Subcutaneous abdominal adipose tissue (tissue), 5 donors: ENCODE measurements around the gene SPNS2.

Experiments used
- H3K27ac ChIP-seq: one replicate; pipeline ENCODE4 v1.7.0; 2013; ENCODE audit warnings: low read depth, mild to moderate bottlenecking, inconsistent platforms, low read length, moderate library complexity
- H3K27me3 ChIP-seq, 5 donors: one replicate each; pipeline ENCODE4 v1.7.0; 2013; ENCODE audit warnings: low read length in 5 of 5, inconsistent platforms in 1 of 5; ENCODE audit not compliant: control insufficient read depth in 5 of 5, insufficient read depth in 4 of 5
- H3K36me3 ChIP-seq, 5 donors: one replicate each; pipeline ENCODE4 v1.7.0; 2013; ENCODE audit warnings: low read length in 5 of 5; ENCODE audit not compliant: control insufficient read depth in 5 of 5, insufficient read depth in 5 of 5
- H3K4me1 ChIP-seq, 5 donors: one replicate each; pipeline ENCODE4 v1.7.0; 2013; ENCODE audit warnings: low read length in 5 of 5, mild to moderate bottlenecking in 3 of 5, moderate library complexity in 1 of 5; ENCODE audit not compliant: control insufficient read depth in 5 of 5, insufficient read depth in 5 of 5
- H3K4me3 ChIP-seq, 5 donors: one replicate each; pipeline ENCODE4 v1.7.0; 2013; ENCODE audit warnings: low read length in 5 of 5, low read depth in 1 of 5
- H3K9ac ChIP-seq, 5 donors: one replicate each; pipeline ENCODE4 v1.7.0; 2013; ENCODE audit warnings: low read length in 5 of 5, mild to moderate bottlenecking in 4 of 5, moderate library complexity in 3 of 5
- H3K9me3 ChIP-seq, 5 donors: one replicate each; pipeline ENCODE4 v1.7.0; 2013; ENCODE audit warnings: low read length in 5 of 5; ENCODE audit not compliant: control insufficient read depth in 5 of 5
- donor health status: healthy.
- donor health status: healthy.
- donor health status: healthy.
- donor health status: healthy.
- donor health status: healthy.

Gene SPNS2

GRCh38 chr17:4530799-4531730 is 32.4 kb downstream of the SPNS2 start:
- H3K36me3 ChIP-seq = no peaks in the 10 kb centered on the region
- H3K27me3 ChIP-seq = no peaks in the 10 kb centered on the region
- peak overlapping the region in 1 of 5 donors; percentile 1 for H3K4me3 ChIP-seq
- peaks cover 2 to 92% (median 50%) of the 10 kb centered on the region in 5 donors for H3K4me1 ChIP-seq
- H3K9me3 ChIP-seq = no peaks in the 10 kb centered on the region
- peak overlapping the region; percentile 76 for H3K27ac ChIP-seq
- H3K9ac ChIP-seq = peak overlapping the region in 2 of 5 donors; percentile 5 to 53

DNA sequence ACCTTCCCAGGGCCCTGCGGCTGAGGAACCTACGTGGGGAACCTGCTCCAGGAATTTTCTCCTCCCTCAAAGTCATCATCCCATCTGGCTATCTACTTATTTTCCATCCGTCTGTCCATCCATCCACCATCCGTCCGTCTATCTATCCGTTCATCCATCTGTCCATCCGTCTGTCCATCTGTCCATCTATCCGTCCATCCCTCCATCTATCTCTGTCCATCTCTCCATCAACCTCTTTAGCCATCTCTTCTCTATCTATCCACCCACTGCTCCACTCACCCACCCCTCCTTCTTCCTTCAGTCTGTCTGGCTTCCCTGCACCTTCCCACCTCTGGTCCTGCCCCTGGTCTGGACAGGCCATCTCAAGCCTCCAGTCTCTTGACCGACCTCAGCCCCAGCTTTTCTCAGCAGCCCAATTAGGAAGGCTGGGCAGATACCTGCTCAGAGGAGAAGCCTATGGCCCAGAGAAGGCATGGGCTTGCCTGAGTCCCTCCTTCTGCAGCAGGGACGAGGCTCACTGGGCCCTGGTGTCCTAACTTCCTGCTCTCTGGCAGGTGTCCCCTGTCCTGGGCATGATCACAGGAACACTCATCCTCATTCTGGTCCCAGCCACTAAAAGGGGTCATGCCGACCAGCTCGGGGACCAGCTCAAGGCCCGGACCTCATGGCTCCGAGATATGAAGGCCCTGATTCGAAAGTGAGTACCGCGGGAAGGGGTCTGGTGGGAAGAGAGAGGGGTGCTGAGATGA is 33.5 kb downstream of the SPNS2 start:
- Histone ChIP-seq H3K27me3 (no peaks in the 10 kb centered on the region), H3K27ac (peak overlapping the region; percentile 76), H3K4me3 (no peak overlapping the region), H3K9me3 (no peaks in the 10 kb centered on the region), H3K9ac (peak overlapping the region in 1 of 5 donors; percentile 25), H3K36me3 (no peaks in the 10 kb centered on the region), H3K4me1 (peaks cover 9 to 95% (median 54%) of the 10 kb centered on the region in 5 donors)

DNA sequence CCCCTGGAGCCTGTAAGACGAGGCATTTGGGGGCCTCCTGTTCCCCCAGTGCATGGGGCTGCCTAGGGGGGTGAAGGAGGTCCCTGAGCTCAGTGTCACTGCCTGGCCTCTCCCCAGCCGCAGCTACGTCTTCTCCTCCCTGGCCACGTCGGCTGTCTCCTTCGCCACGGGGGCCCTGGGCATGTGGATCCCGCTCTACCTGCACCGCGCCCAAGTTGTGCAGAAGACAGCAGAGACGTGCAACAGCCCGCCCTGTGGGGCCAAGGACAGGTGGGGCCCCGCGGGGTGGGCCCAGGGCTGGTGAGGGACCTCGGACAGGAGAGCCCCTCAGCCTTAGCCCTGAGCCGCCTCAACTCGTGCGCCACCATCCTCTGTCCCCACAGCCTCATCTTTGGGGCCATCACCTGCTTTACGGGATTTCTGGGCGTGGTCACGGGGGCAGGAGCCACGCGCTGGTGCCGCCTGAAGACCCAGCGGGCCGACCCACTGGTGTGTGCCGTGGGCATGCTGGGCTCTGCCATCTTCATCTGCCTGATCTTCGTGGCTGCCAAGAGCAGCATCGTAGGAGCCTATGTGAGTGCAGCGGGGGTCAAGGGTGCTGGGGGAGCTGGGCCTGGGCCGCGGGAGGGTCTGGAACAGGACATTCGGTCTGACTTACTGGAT is 34.3 kb downstream of the SPNS2 start:
- Histone ChIP-seq H3K9me3 (no peaks in the 10 kb centered on the region), H3K27me3 (no peaks in the 10 kb centered on the region), H3K4me1 (peaks cover 15 to 95% (median 55%) of the 10 kb centered on the region in 5 donors), H3K27ac (peak overlapping the region; percentile 76), H3K9ac (no peak overlapping the region), H3K4me3 (no peak overlapping the region), H3K36me3 (peaks cover 0 to 5% (median 0%) of the 10 kb centered on the region in 5 donors)

GRCh38 chr17:4533523-4534504 is 35.1 kb downstream of the SPNS2 start:
- peaks cover 15 to 95% (median 60%) of the 10 kb centered on the region in 5 donors for H3K4me1 ChIP-seq
- H3K27ac ChIP-seq = peak overlapping the region; percentile 1
- no peaks in the 10 kb centered on the region for H3K27me3 ChIP-seq
- peak overlapping the region in 1 of 5 donors; percentile 6 for H3K4me3 ChIP-seq
- H3K36me3 ChIP-seq = peaks cover 0 to 13% (median 4%) of the 10 kb centered on the region in 5 donors
- H3K9me3 ChIP-seq = no peaks in the 10 kb centered on the region
- H3K9ac ChIP-seq = peak overlapping the region in 1 of 5 donors; percentile 56

- no peak overlapping the region for H3K4me3 ChIP-seq
- H3K9ac ChIP-seq = peak overlapping the region in 1 of 5 donors; percentile 56
- H3K36me3 ChIP-seq = peaks cover 0 to 20% (median 11%) of the 10 kb centered on the region in 5 donors
- no peaks in the 10 kb centered on the region for H3K9me3 ChIP-seq
- H3K27ac ChIP-seq = peak overlapping the region; percentile 1
- no peaks in the 10 kb centered on the region for H3K27me3 ChIP-seq
- H3K4me1 ChIP-seq = peaks cover 15 to 97% (median 59%) of the 10 kb centered on the region in 5 donors
These were observed 35.8 kb downstream of the SPNS2 start for GRCh38 chr17:4534515-4534914.

- Histone ChIP-seq H3K27me3 (no peaks in the 10 kb centered on the region), H3K36me3 (peaks cover 0 to 26% (median 16%) of the 10 kb centered on the region in 5 donors), H3K4me3 (no peak overlapping the region), H3K27ac (peak overlapping the region; percentile 1), H3K4me1 (peaks cover 15 to 97% (median 60%) of the 10 kb centered on the region in 5 donors), H3K9me3 (no peaks in the 10 kb centered on the region), H3K9ac (no peak overlapping the region)
These were observed 36.4 kb downstream of the SPNS2 start for GRCh38 chr17:4534928-4535666.

GRCh38 chr17:4535667-4536258 is 37.1 kb downstream of the SPNS2 start:
- peaks cover 15 to 97% (median 61%) of the 10 kb centered on the region in 5 donors for H3K4me1 ChIP-seq
- H3K9me3 ChIP-seq = no peaks in the 10 kb centered on the region
- no peak overlapping the region for H3K27ac ChIP-seq
- no peaks in the 10 kb centered on the region for H3K27me3 ChIP-seq
- H3K9ac ChIP-seq = no peak overlapping the region
- H3K4me3 ChIP-seq = no peak overlapping the region
- peaks cover 0 to 33% (median 23%) of the 10 kb centered on the region in 5 donors for H3K36me3 ChIP-seq

GRCh38 chr17:4536259-4536741 is 37.6 kb downstream of the SPNS2 start:
- H3K9ac ChIP-seq = peak overlapping the region in 1 of 5 donors; percentile 23

More at GRCh38 chr17:4536259-4536741, 37.6 kb downstream of the SPNS2 start:
- H3K27ac ChIP-seq = peak overlapping the region; percentile 60
- peak overlapping the region in 2 of 5 donors; percentile 7 to 11 for H3K4me3 ChIP-seq
- H3K9me3 ChIP-seq = no peaks in the 10 kb centered on the region
- peaks cover 0 to 38% (median 28%) of the 10 kb centered on the region in 5 donors for H3K36me3 ChIP-seq
- H3K27me3 ChIP-seq = no peaks in the 10 kb centered on the region
- H3K4me1 ChIP-seq = peaks cover 15 to 97% (median 58%) of the 10 kb centered on the region in 5 donors
